Measurements from ENCODE around the gene NTM. TPM values are rescaled to one million over a fixed set of nuclear protein-coding genes. Genes with fewer than 3 reads are reported as not detected.

Gene NTM
- total and polyA plus RNA-seq, 2 donors from 2014 or later = 0.92 to 10.3 TPM

- no peak overlapping the region for H3K4me3 ChIP-seq (ENCODE audit: low read length in 3 of 3)
- no peak overlapping the region for H3K9ac ChIP-seq (ENCODE audit: low read length in 3 of 3)
- no peak overlapping the region for H3K27ac ChIP-seq (ENCODE audit: low read depth in 2 of 2, low read length in 2 of 2)
- DNase-seq = peak in 1 of 5 donors; percentile 65
- no peaks in the 10 kb centered on the region for H3K4me1 ChIP-seq (ENCODE audit: control insufficient read depth in 2 of 3, insufficient read depth in 2 of 3, low read depth in 1 of 3, low read length in 3 of 3)
- intact Hi-C loops (cut with DNase I) = no loop called here
- H3K9me3 ChIP-seq (ENCODE audit: control insufficient read depth in 2 of 3, insufficient read depth in 1 of 3, low read length in 3 of 3) = no peaks in the 10 kb centered on the region
- no peaks in the 10 kb centered on the region for H3K27me3 ChIP-seq (ENCODE audit: control insufficient read depth, insufficient read depth, low read length)
- no peak for FAIRE-seq
- H3K36me3 ChIP-seq (ENCODE audit: control insufficient read depth in 2 of 3, insufficient read depth in 3 of 3, low read length in 3 of 3) = no peaks in the 10 kb centered on the region
- no peak for TF ChIP-seq CTCF (IDR thresholded peaks at IDR 0.05; ENCODE audit: borderline replicate concordance, extremely low read depth, insufficient read depth)
These were observed 467.1 kb downstream of the NTM start for GRCh38 chr11:131837562-131837961.

GRCh38 chr11:131838016-131838415 lies 467.6 kb downstream of the NTM start:
- no peak for DNase-seq
- intact Hi-C loops (cut with DNase I) = no loop called here
- TF ChIP-seq CTCF (IDR thresholded peaks at IDR 0.05; ENCODE audit: borderline replicate concordance, extremely low read depth, insufficient read depth) = no peak

GRCh38 chr11:131839326-131839725 lies 468.9 kb downstream of the NTM start:
- Histone ChIP-seq H3K27me3 (ENCODE audit: control insufficient read depth, insufficient read depth, low read length) (no peaks in the 10 kb centered on the region), H3K36me3 (ENCODE audit: control insufficient read depth in 2 of 3, insufficient read depth in 3 of 3, low read length in 3 of 3) (no peaks in the 10 kb centered on the region), H3K4me3 (ENCODE audit: low read length in 3 of 3) (no peak overlapping the region), H3K4me1 (ENCODE audit: control insufficient read depth in 2 of 3, insufficient read depth in 2 of 3, low read depth in 1 of 3, low read length in 3 of 3) (no peaks in the 10 kb centered on the region), H3K9ac (ENCODE audit: low read length in 3 of 3) (no peak overlapping the region), H3K9me3 (ENCODE audit: control insufficient read depth in 2 of 3, insufficient read depth in 1 of 3, low read length in 3 of 3) (no peaks in the 10 kb centered on the region), H3K27ac (ENCODE audit: low read depth in 2 of 2, low read length in 2 of 2) (no peak overlapping the region)
- intact Hi-C loops (cut with DNase I) = no loop called here
- no peak for TF ChIP-seq CTCF (IDR thresholded peaks at IDR 0.05; ENCODE audit: borderline replicate concordance, extremely low read depth, insufficient read depth)
- DNase-seq (no peak), FAIRE-seq (no peak)

More at GRCh38 chr11:131838016-131838415, 467.6 kb downstream of the NTM start:
- no peak overlapping the region for H3K9ac ChIP-seq (ENCODE audit: low read length in 3 of 3)
- no peaks in the 10 kb centered on the region for H3K27me3 ChIP-seq (ENCODE audit: control insufficient read depth, insufficient read depth, low read length)
- no peak overlapping the region for H3K4me3 ChIP-seq (ENCODE audit: low read length in 3 of 3)
- H3K4me1 ChIP-seq (ENCODE audit: control insufficient read depth in 2 of 3, insufficient read depth in 2 of 3, low read depth in 1 of 3, low read length in 3 of 3) = no peaks in the 10 kb centered on the region
- H3K36me3 ChIP-seq (ENCODE audit: control insufficient read depth in 2 of 3, insufficient read depth in 3 of 3, low read length in 3 of 3) = no peaks in the 10 kb centered on the region
- no peak overlapping the region for H3K27ac ChIP-seq (ENCODE audit: low read depth in 2 of 2, low read length in 2 of 2)
- no peak for FAIRE-seq
- H3K9me3 ChIP-seq (ENCODE audit: control insufficient read depth in 2 of 3, insufficient read depth in 1 of 3, low read length in 3 of 3) = no peaks in the 10 kb centered on the region

- intact Hi-C loops (cut with DNase I) = no loop called here
These were observed 470.1 kb downstream of the NTM start for GRCh38 chr11:131840545-131840944.

More at GRCh38 chr11:131840545-131840944, 470.1 kb downstream of the NTM start:
- Histone ChIP-seq H3K9me3 (ENCODE audit: control insufficient read depth in 2 of 3, insufficient read depth in 1 of 3, low read length in 3 of 3) (no peaks in the 10 kb centered on the region), H3K27me3 (ENCODE audit: control insufficient read depth, insufficient read depth, low read length) (no peaks in the 10 kb centered on the region), H3K9ac (ENCODE audit: low read length in 3 of 3) (no peak overlapping the region), H3K36me3 (ENCODE audit: control insufficient read depth in 2 of 3, insufficient read depth in 3 of 3, low read length in 3 of 3) (no peaks in the 10 kb centered on the region), H3K4me1 (ENCODE audit: control insufficient read depth in 2 of 3, insufficient read depth in 2 of 3, low read depth in 1 of 3, low read length in 3 of 3) (no peaks in the 10 kb centered on the region), H3K27ac (ENCODE audit: low read depth in 2 of 2, low read length in 2 of 2) (no peak overlapping the region), H3K4me3 (ENCODE audit: low read length in 3 of 3) (no peak overlapping the region)
- no peak for TF ChIP-seq CTCF (IDR thresholded peaks at IDR 0.05; ENCODE audit: borderline replicate concordance, extremely low read depth, insufficient read depth)
- no peak for DNase-seq
- no peak for FAIRE-seq
